LNCaP clone FGC (cell line): ENCODE results near the gene EMD.

Experiments
- DNase-seq: peaks from one replicate; pipeline ENCODE4 v3.0.0-alpha.2; 2011; ENCODE audit warnings: low read depth
- H3K4me3 ChIP-seq: 2 replicates; pipeline ENCODE4 v1.5.1; 2011; ENCODE audit warnings: mild to moderate bottlenecking, low read depth, low read length, control low read depth
- TF ChIP-seq, protein P1 (sequence below): IDR thresholded peaks from 2 replicates; pipeline ENCODE4 v1.5.1; 2012; ENCODE audit warnings: mild to moderate bottlenecking; ENCODE audit not compliant: control insufficient read depth, insufficient read depth; ENCODE audit errors: extremely low read depth

Gene EMD

DNA sequence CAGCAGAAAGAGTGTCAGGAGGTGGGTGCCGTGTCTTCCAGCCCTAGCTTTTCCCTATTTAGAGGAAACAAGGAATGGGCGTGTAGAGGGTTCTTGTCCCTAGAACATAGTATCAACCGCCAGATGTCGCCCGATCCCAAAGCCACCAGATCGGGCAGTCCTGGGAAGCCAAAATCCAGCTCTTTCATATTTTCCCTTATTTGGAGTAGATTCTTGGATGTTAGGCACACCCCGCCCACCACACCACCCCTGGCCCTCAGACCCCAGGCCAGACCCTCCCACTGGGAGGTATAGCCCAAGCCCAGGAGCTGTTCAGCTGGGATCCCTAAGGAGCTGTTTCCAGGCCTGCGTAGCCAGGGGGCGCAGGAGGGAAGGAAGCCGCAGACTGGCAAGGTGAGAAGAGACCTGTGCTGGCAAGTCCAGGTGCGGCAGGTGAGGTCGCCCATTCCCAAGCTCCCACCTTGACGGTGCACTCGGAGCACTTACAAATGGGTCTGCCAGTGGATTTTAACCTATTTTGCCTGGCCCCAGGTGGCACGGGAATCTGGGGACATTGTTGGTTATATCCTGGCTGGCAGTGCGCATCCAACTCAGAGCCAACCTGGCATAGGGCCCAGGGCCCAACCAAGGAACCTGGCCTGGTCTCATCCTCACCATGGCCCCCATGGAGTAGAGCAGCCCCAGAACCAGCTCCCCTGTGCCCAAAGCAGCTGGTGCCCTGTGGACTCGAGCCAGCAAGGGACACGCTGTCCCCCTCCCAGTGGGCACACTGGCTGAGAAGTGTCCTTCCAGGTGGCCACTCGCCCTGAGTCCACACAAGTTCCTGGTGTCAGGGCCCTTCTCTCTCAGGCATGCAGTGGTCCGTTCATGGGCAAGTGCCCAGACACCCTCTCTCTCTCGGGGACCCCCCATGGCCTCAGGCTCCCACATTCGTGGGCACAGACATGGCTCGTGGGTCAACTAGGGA is 5.5 kb upstream of the EMD start:
- peak overlapping the region; percentile 56 for H3K4me3 ChIP-seq
- DNase-seq, result peak; percentile 67
- TF ChIP-seq, protein P1, sequence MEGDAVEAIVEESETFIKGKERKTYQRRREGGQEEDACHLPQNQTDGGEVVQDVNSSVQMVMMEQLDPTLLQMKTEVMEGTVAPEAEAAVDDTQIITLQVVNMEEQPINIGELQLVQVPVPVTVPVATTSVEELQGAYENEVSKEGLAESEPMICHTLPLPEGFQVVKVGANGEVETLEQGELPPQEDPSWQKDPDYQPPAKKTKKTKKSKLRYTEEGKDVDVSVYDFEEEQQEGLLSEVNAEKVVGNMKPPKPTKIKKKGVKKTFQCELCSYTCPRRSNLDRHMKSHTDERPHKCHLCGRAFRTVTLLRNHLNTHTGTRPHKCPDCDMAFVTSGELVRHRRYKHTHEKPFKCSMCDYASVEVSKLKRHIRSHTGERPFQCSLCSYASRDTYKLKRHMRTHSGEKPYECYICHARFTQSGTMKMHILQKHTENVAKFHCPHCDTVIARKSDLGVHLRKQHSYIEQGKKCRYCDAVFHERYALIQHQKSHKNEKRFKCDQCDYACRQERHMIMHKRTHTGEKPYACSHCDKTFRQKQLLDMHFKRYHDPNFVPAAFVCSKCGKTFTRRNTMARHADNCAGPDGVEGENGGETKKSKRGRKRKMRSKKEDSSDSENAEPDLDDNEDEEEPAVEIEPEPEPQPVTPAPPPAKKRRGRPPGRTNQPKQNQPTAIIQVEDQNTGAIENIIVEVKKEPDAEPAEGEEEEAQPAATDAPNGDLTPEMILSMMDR, result peak; percentile 65

DNA sequence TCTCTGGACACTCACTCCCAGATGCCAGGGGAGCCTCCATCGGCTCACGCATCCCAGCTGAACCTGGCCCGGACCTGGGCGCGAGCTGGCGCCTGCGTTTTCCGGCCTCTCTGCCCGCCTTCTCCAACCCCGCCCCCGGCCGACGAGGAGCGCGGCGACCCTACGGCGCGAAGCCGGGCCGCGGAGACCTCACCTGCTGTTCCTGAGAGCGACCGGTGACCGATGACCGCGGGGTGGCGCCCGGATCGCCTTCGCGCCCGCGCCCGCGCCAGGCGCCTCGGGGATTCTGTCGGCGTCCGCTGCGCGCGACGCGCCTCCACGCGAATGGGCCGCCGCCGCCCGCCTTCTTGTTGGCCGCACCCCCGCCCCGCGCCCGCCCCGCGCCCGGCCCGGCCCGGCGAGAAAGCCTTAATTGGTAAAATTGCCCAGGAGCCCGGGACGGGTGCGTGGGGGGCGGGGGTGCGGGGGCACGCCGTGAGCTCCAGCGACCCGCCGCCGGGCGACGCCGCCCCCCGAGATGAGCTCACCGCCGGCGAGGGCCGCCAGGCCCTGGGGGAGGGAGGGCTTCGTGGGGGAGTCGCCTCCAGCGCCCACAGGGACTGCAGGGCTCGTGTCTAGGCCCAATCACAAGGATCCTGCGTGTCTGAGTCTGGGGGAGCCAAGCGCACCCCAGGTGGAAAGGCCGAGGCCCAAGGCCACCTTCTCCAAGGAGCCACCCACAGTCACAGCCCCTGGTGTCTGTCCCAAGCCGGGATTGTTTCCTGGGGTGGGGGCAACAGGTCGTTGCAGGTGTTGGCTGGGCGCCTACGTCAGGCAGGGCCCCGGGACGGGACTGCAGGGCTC is 4.6 kb upstream of the EMD start, which contains the start of gene FLNA:
Gene FLNA (minus strand): TSS at position 322 of the 843 bp plus-strand sequence. CDS start 3,389 bp downstream, outside the sequence.
- no peak for DNase-seq
- TF ChIP-seq, protein P1, result peak; percentile 44
- H3K4me3 ChIP-seq, result peak within 1 kb of the TSS; percentile 56

DNA sequence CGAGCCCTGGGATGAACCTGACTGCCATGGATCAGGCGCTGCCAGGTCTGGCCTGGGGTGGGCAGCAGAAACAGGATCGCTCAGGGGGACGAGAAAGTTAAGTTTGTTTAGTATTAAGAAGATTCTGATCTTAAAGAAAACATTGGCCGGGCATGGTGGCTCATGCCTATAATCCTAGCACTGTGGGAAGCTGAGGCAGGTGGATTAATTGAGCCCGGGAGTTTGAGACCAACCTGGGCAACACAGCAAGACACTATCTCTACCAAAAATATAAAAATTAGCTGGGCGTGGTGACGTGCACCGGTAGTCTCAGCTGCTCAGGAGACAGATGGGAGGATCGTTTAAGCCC is 4.0 kb upstream of the EMD start:
- TF ChIP-seq, protein P1, result no peak
- no peak for DNase-seq
- peak overlapping the region; percentile 52 for H3K4me3 ChIP-seq

DNA sequence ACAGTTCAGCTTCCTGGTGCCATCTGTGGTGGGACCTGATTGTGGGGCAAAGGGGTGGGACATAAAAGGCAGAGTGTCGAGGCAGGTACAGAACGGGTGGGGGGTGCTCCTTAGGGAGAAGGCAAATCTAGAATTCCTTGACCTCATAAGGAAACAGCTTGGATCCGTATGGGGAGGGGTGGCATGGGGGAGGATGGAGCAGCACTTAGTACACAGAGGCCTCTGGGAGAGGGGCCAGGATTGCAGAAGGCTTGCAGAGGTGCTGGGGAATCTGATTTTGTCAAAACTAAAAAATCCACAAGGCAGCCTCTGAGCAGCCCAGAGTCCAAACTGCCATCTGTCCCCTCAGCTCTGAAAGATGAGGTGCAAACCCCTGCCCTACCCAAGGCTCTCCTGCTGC is 2.3 kb upstream of the EMD start:
- H3K4me3 ChIP-seq, result no peak overlapping the region
- TF ChIP-seq, protein P1, result no peak
- DNase-seq, result no peak

DNA sequence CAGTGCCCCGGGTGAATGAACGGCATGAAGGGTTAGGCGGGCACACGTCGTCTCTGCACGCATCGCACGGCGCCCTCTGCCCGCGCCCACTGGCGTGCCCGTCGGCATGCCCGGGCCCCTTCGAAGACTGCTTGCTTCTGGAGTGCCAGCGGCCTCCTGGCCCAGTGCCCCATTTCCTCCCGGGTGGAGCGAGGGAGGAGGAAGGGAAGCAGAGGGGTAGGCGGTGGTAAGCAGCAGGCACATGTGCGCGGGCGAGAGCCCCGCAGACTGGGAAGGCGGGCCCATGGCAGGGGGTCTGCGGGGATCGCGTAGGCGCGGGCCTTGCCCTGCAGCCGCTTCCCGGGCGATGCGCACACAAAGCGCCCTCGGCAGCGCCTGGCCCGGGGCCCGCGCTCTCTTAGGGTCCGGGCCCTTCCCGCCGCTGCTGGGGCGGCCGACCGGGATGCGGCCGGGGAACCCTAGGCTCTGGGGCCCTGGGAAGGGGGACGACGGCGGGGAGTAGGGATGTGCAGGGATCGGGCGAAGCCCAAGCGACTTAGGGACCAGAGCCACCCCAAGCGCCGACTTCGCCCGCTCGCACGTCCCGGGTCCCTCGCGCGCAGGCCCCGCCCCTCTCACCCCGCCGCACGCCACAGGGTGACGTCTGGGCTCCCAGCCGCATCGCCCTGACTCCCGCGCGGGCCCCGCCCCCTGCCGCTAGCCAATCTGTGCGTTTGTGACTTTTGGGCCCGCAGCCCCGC is 866 bp upstream of the EMD start:
- DNase-seq, result no peak
- H3K4me3 ChIP-seq, result peak overlapping the region; percentile 50
- TF ChIP-seq, protein P1, result no peak

DNA sequence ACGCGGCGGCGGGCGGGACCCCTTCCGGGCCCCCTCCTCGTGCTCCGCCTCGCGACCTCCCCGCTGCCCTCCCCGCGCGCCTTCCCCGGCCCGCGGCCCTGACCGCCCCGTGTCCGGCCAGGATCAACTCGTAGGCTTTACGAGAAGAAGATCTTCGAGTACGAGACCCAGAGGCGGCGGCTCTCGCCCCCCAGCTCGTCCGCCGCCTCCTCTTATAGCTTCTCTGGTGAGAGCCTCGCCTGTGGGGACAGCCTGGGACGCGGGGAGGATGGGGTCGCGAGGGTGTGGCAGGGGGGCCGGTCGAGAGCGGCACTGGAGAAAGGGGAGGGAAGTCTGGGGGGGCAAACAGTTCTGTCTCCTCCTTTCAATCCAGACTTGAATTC is 465 bp downstream of the EMD start:
- TF ChIP-seq, protein P1, result no peak
- no peak for DNase-seq
- peak overlapping the region; percentile 83 for H3K4me3 ChIP-seq
